ENCODE measurements around the gene NLRP5.

NLRP5 gene

GRCh38 chr19:56106397-56106849 lies 119.8 kb downstream of the NLRP5 start (continued):
- TF ChIP-seq ZNF133 (tag by site-specific recombination; IDR thresholded peaks at IDR 0.05) (no peak), ZNF324 (tag by site-specific recombination; IDR thresholded peaks at IDR 0.05) (no peak), YY2 (tag by site-specific recombination; IDR thresholded peaks at IDR 0.05) (no peak), ZSCAN4 (tag by site-specific recombination; IDR thresholded peaks at IDR 0.05) (no peak)

- peaks cover 24% of the 10 kb centered on the region for H3K4me1 ChIP-seq (ENCODE audit: control insufficient read depth, insufficient read depth, low read length)
These were observed 120.4 kb downstream of the NLRP5 start for GRCh38 chr19:56106993-56107392.

GRCh38 chr19:56107626-56108351 lies 121.2 kb downstream of the NLRP5 start:
- H3K27ac ChIP-seq (ENCODE audit: extremely low read depth, low read depth, low read length) = no peak overlapping the region
- POLR2A ChIA-PET = interaction anchor here (0.6 to 1.5 kb wide), 3 partner anchors 11 to 32 kb away, joined by 3 to 4 read pairs (median 3); partner anchors contain the start of gene ZNF787

More at GRCh38 chr19:56106993-56107392, 120.4 kb downstream of the NLRP5 start:
- Histone ChIP-seq H3K27ac (ENCODE audit: extremely low read depth, low read depth, low read length) (no peak overlapping the region), H3K9me3 (ENCODE audit: control insufficient read depth, insufficient read depth, low read depth, low read length) (no peaks in the 10 kb centered on the region), H3K4me3 (ENCODE audit: low read depth, low read length) (no peak overlapping the region), H3K36me3 (ENCODE audit: control insufficient read depth in 2 of 2, insufficient read depth in 1 of 2, low read length in 2 of 2) (peaks cover 0 to 10% of the 10 kb centered on the region in 2 experiments; a peak in 2 of 3 replicates)
- ChIA-PET CTCF (interaction anchor here (1.0 to 1.2 kb wide), 2 partner anchors 47 to 206 kb away, joined by 3 to 4 read pairs; no protein-coding TSS in a partner anchor), POLR2A (interaction anchor here (1.5 kb wide), 2 partner anchors 12 to 14 kb away, joined by 3 read pairs; partner anchors contain the start of gene ZNF787)
- no peak for TF ChIP-seq ZNF433 (tag by site-specific recombination; IDR thresholded peaks at IDR 0.05; ENCODE audit: low read depth)
- TF ChIP-seq YY2 (tag by site-specific recombination; IDR thresholded peaks at IDR 0.05) = no peak
- no peak for TF ChIP-seq SP2 (tag by site-specific recombination; IDR thresholded peaks at IDR 0.05)

GRCh38 chr19:56108447-56109195 lies 122.0 kb downstream of the NLRP5 start:
- Histone ChIP-seq H3K36me3 (ENCODE audit: control insufficient read depth in 2 of 2, insufficient read depth in 1 of 2, low read length in 2 of 2) (peaks cover 0 to 3% of the 10 kb centered on the region in 2 experiments; a peak in 2 of 3 replicates), H3K27ac (ENCODE audit: extremely low read depth, low read depth, low read length) (no peak overlapping the region), H3K4me1 (ENCODE audit: control insufficient read depth, insufficient read depth, low read length) (peaks cover 29% of the 10 kb centered on the region), H3K4me3 (ENCODE audit: low read depth, low read length) (no peak overlapping the region), H3K9me3 (ENCODE audit: control insufficient read depth, insufficient read depth, low read depth, low read length) (no peaks in the 10 kb centered on the region)
- ChIA-PET CTCF (interaction anchor here (0.6 to 1.1 kb wide), 2 partner anchors 61 to 65 kb away, joined by 3 to 4 read pairs; no protein-coding TSS in a partner anchor), POLR2A (interaction anchor here (1.5 kb wide), 2 partner anchors 11 to 12 kb away, joined by 3 read pairs; partner anchors contain the start of gene ZNF787)
- TF ChIP-seq EGR2 (tag by site-specific recombination; IDR thresholded peaks at IDR 0.05; ENCODE audit: low read depth) (0 out of 2 replicates have a peak, but pooled peaks have one; percentile 38), ZNF792 (tag by site-specific recombination; IDR thresholded peaks at IDR 0.05) (no peak), ZFHX2 (tag by site-specific recombination; conservative IDR thresholded peaks at IDR 0.05) (peak; percentile 43), ZNF202 (tag by site-specific recombination; IDR thresholded peaks at IDR 0.05; ENCODE audit: borderline replicate concordance) (no peak)

More at GRCh38 chr19:56107626-56108351, 121.2 kb downstream of the NLRP5 start:
- TF ChIP-seq ZNF664 (tag by site-specific recombination; IDR thresholded peaks at IDR 0.05) (no peak), GFI1B (tag by site-specific recombination; IDR thresholded peaks at IDR 0.05) (no peak), ZSCAN16 (tag by site-specific recombination; IDR thresholded peaks at IDR 0.05) (no peak), ZNF529 (tag by site-specific recombination; IDR thresholded peaks at IDR 0.05; ENCODE audit: insufficient replicate concordance) (no peak), TCF7L2 (IDR thresholded peaks at IDR 0.05; ENCODE audit: borderline replicate concordance, low read depth, low read length) (no peak), KLF1 (tag by site-specific recombination; IDR thresholded peaks at IDR 0.05) (0 out of 2 replicates have a peak, but pooled peaks have one; percentile 27), ZNF211 (tag by site-specific recombination; IDR thresholded peaks at IDR 0.05; ENCODE audit: low read depth) (no peak), KLF10 (tag by site-specific recombination; IDR thresholded peaks at IDR 0.05) (no peak), ZFP37 (tag by site-specific recombination; IDR thresholded peaks at IDR 0.05) (no peak)
- Histone ChIP-seq H3K4me1 (ENCODE audit: control insufficient read depth, insufficient read depth, low read length) (peaks cover 29% of the 10 kb centered on the region), H3K9me3 (ENCODE audit: control insufficient read depth, insufficient read depth, low read depth, low read length) (no peaks in the 10 kb centered on the region), H3K36me3 (ENCODE audit: control insufficient read depth in 2 of 2, insufficient read depth in 1 of 2, low read length in 2 of 2) (peaks cover 0 to 3% of the 10 kb centered on the region in 2 experiments; a peak in 2 of 3 replicates), H3K4me3 (ENCODE audit: low read depth, low read length) (no peak overlapping the region)
- CTCF ChIA-PET = interaction anchor here (0.7 kb wide), 1 partner anchor 147 kb away, joined by 4 read pairs; no protein-coding TSS in a partner anchor
